ENCODE data around the gene SBNO1.

DNA sequence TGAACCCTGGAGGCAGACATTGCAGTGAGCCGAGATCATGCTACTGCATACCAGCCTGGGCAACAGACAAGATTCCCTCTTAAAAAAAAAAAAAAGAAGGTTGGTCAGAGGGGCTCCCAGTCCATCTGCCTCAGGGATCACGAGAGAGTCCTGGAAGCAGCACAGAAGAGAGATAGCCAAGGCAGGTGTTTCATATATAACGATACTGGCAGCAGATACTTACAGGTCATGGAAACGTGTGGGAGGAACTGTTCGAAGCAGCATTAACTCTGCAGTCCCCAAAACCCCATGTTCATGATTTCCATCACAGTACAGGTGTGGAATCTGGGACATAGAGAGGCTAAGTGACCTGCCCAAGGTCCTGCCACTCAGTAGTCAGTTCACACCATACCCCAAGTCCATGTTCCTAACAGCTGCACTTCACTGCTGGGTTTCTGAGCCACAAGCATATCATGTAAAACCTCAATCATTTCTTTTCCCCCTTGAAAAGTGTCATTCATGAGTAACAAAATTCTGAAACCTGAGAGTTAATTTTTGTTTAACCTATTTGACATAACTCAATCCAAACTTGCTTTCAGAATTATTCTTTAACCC, 109.7 kb downstream of the SBNO1 start:
- TF ChIP-seq POLR2A (IDR thresholded peaks at IDR 0.05) (no peak), EP300 (IDR thresholded peaks at IDR 0.05) (no peak), POLR2AphosphoS5 (IDR thresholded peaks at IDR 0.05) (no peak)
- TF ChIP-seq, protein P1, sequence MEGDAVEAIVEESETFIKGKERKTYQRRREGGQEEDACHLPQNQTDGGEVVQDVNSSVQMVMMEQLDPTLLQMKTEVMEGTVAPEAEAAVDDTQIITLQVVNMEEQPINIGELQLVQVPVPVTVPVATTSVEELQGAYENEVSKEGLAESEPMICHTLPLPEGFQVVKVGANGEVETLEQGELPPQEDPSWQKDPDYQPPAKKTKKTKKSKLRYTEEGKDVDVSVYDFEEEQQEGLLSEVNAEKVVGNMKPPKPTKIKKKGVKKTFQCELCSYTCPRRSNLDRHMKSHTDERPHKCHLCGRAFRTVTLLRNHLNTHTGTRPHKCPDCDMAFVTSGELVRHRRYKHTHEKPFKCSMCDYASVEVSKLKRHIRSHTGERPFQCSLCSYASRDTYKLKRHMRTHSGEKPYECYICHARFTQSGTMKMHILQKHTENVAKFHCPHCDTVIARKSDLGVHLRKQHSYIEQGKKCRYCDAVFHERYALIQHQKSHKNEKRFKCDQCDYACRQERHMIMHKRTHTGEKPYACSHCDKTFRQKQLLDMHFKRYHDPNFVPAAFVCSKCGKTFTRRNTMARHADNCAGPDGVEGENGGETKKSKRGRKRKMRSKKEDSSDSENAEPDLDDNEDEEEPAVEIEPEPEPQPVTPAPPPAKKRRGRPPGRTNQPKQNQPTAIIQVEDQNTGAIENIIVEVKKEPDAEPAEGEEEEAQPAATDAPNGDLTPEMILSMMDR (IDR thresholded peaks at IDR 0.05) = no peak
